Erythroblast (primary cell): Measurements from ENCODE around the gene SNED1.

ENCODE experiments used
- GATA1 ChIP-seq: IDR thresholded peaks from 2 replicates; pipeline ENCODE4 v1.6.1; 2011; ENCODE audit warnings: low read depth, mild to moderate bottlenecking, control low read depth, low read length, moderate library complexity
- POLR2A ChIP-seq: IDR thresholded peaks from 2 replicates; pipeline ENCODE4 v1.6.1; 2011; ENCODE audit warnings: mild to moderate bottlenecking, low read length

DNA sequence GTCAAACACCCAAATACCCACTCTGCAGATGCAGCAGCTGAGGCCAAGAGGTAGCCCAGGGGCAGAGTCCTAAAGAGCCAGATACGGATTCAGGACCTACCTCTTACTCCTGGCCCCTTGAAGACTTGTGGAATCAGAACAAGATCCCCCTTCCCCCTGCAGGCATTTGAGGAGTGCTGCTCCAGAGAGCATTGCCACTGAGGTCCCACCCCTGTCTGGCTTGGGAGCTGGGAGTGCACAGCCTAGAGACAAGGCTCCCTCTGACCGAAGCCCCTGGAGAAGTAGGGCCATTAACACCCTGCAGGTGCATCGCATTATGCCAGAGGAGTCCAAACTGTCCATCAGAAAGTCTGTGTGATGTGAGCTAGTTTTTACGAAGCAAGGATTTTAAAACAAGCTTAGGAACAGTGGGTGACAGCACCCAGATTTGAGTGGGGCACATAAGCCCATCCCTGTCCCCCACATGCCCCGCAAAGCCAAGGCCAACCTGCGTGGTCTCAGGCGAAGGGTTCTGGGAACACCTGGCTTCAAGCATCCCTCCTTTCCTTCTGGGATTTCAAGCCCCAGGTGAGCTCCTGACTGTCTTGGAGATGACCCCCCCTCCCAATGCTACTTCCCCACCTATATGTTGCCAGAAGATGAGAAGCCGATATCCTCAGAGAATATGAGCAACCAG lies 55.3 kb downstream of the SNED1 start:
- TF ChIP-seq POLR2A: no peak
- TF ChIP-seq GATA1: no peak
